GM12872 (cell line): Measurements from ENCODE around the gene TTC7B.

ENCODE experiments used
- TF ChIP-seq, protein P1 (sequence below): IDR thresholded peaks from 3 replicates; pipeline ENCODE4 v1.5.1; 2011; ENCODE audit warnings: low read depth, mild to moderate bottlenecking, low read length, moderate library complexity; ENCODE audit not compliant: insufficient read depth

Gene TTC7B

DNA sequence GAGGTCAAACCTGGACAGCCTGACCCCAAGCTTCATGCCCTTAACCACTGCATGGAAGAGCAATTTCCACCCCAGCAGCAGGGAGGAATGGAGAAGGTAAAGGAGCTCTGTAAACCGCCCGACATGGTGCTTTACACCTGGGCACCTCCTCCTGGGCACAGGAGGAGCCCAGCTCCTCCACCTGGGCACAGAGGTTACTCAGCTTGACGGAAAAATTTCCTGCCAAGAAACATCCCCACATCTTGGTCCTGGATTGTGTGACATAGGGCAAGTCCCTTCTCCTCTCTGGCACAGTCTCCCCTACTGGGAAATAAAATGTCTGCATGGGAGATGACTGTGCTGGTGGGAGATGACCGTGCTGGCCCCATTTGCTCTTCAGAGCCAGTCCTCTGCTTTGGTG lies 40.8 kb downstream of the TTC7B start:
- TF ChIP-seq, protein P1, sequence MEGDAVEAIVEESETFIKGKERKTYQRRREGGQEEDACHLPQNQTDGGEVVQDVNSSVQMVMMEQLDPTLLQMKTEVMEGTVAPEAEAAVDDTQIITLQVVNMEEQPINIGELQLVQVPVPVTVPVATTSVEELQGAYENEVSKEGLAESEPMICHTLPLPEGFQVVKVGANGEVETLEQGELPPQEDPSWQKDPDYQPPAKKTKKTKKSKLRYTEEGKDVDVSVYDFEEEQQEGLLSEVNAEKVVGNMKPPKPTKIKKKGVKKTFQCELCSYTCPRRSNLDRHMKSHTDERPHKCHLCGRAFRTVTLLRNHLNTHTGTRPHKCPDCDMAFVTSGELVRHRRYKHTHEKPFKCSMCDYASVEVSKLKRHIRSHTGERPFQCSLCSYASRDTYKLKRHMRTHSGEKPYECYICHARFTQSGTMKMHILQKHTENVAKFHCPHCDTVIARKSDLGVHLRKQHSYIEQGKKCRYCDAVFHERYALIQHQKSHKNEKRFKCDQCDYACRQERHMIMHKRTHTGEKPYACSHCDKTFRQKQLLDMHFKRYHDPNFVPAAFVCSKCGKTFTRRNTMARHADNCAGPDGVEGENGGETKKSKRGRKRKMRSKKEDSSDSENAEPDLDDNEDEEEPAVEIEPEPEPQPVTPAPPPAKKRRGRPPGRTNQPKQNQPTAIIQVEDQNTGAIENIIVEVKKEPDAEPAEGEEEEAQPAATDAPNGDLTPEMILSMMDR: no peak

DNA sequence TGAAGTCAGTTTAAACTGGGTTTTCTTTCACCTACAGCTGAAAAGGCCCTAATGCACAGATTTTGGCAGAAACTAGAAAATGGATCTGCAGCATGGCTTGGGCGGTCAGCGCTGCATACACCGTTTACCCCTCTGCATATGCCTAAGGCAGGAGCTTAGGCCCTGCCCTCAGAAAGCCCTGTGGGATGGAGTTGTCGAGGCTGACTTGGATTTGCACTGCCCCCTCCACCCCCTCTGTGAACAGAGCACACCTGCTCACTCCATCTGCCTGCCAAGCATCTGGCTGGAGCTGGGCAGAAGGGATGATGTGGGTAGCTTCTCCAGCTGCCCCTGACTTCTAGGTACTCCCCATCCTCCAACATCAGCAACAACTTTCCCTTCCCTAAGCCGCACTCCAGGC lies 41.9 kb downstream of the TTC7B start:
- TF ChIP-seq, protein P1: no peak

DNA sequence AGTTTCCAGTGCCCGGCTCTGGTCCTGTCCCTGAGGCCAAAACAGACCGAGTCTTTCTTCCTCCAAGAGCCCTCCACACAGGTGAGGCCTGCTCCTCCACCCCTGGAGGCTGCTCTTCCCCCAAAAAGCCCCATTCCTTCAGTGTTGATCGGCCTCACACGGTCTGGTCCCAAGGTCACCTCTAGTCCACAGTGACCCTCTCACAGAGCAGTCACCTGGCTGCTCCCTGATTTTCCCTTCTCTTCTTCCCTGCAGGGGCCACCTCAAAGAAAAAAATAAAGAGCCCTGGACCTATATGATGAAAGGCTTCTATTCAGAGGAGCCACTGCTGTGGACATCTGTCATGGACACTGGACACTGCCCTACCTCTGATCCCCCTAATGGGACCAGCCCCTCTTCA lies 42.5 kb downstream of the TTC7B start:
- TF ChIP-seq, protein P1: no peak

DNA sequence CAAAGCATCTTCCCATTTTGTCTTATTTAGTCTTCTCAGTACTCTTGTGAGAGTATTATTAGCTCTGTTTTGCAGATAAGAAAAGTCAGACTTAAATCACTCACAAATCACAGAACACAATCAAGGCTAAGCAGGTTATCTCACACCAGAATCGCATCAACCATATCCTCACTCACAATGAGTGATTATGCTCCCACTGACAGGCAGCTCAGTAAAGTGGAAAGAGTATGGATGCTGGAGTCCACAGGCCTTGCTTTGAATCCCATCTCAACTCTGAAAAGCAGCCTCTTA lies 43.1 kb downstream of the TTC7B start:
- TF ChIP-seq, protein P1: no peak

DNA sequence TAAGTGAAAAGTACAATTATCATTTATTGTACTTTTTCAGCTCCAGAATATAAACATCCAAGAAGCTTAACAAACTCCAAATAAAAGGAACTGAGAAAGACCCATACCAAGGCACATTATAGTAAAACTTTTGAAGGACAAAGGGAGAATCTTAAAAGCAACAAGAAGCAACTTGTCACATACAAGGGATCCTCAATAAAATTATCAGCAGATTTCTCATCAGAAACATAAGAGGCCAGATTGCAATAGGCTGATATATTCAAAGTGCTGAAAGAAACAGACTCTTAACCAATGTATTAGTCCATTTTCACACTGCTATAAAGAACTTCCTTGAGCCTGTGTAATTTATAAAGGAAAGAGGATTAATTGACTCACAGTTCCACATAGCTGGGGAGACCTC lies 48.3 kb downstream of the TTC7B start:
- TF ChIP-seq, protein P1: no peak

DNA sequence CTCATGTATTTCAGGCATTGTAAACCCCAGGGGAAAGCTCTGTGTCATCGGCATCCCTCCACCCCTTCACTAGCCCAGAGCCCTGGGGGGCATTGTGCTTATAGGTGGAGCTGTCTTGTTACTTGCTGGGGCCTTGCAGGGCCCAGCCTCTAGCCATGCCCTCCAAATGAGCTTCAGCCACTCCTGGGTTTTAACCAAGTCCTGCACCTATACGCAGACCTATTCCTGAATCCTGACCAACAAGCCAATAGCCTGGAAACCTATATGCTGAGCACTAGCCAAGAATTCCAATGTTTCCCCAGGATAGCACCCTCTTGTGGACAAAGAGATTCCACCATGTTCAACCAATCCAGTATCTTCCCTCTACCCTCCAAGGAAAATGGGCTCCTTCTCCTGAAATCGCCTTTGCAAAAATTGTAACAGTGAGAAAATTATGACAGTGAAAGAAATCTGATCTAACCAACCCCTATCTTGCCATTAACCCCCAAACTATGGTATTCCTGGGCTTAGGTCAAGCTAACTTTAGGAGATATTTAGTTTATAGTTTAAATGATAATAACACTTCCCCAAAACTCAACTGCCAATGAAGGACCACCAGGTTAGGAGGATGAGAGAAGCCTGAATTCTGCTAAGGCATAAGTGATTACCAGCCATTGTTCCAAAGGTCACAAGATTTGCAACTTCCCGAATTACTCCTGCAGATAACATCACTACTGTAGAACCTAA lies 55.5 kb downstream of the TTC7B start:
- TF ChIP-seq, protein P1: peak; percentile 60

DNA sequence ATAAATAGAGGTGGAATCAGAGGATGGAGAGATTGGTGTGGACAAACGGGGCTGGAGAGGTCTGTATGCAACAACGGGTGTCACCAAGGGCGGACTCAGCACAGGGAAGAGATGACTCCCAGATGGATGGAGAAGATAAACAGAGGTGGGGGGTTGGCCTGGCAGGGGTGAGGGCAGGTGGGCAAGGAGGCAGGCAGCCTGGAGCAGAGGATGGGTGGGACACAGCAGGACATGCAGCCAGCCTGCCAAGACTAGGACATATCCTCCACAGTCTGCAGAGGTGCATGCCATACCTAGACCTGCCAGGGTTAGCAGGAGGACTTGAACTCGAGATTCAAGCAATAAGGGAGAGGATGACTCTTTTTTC lies 56.2 kb downstream of the TTC7B start:
- TF ChIP-seq, protein P1: no peak
